HCT116 (cell line): ENCODE results near the gene ALDH5A1.

Experiments used
- POLR2A ChIP-seq: IDR thresholded peaks from 2 replicates; pipeline ENCODE4 v1.7.0; 2011; ENCODE audit warnings: borderline replicate concordance; ENCODE audit not compliant: insufficient read depth, insufficient read length; ENCODE audit errors: extremely low read depth
- POLR2AphosphoS5 ChIP-seq: IDR thresholded peaks from 2 replicates; pipeline ENCODE4 v1.6.1; 2011; ENCODE audit warnings: mild to moderate bottlenecking, low read depth, low read length, moderate library complexity
- SRF ChIP-seq: IDR thresholded peaks from 2 replicates; pipeline ENCODE4 v1.6.1; 2012; ENCODE audit warnings: low read depth
- YY1 ChIP-seq: IDR thresholded peaks from 2 replicates; pipeline ENCODE4 v1.6.1; 2011; ENCODE audit warnings: low read length, low read depth, moderate library complexity, mild to moderate bottlenecking; ENCODE audit not compliant: insufficient replicate concordance; ENCODE audit errors: extremely low read depth
- ZFX ChIP-seq: fragments of 450-650 bp; IDR thresholded peaks from 2 replicates; pipeline ENCODE4 v1.6.1; 2017
- TF ChIP-seq, protein P1 (sequence below), 3 experiments: fragments of 200-600 bp in 1 of 3; sonication (generic) in 1 of 3; IDR thresholded peaks in 2 of 3; conservative IDR thresholded peaks in 1 of 3; 2 replicates each; pipeline ENCODE4 v1.5.1; 2012 to 2017; ENCODE audit warnings: low read depth in 2 of 3, low read length in 2 of 3, antibody characterized with exemption in 1 of 3, borderline replicate concordance in 1 of 3, control low read depth in 1 of 3, mild to moderate bottlenecking in 1 of 3, mixed read lengths in 1 of 3, mixed run types in 1 of 3, moderate library complexity in 1 of 3; ENCODE audit not compliant: insufficient read depth in 1 of 3
- TF ChIP-seq, protein P2 (sequence below): IDR thresholded peaks from 2 replicates; pipeline ENCODE4 v1.6.1; 2012

DNA sequence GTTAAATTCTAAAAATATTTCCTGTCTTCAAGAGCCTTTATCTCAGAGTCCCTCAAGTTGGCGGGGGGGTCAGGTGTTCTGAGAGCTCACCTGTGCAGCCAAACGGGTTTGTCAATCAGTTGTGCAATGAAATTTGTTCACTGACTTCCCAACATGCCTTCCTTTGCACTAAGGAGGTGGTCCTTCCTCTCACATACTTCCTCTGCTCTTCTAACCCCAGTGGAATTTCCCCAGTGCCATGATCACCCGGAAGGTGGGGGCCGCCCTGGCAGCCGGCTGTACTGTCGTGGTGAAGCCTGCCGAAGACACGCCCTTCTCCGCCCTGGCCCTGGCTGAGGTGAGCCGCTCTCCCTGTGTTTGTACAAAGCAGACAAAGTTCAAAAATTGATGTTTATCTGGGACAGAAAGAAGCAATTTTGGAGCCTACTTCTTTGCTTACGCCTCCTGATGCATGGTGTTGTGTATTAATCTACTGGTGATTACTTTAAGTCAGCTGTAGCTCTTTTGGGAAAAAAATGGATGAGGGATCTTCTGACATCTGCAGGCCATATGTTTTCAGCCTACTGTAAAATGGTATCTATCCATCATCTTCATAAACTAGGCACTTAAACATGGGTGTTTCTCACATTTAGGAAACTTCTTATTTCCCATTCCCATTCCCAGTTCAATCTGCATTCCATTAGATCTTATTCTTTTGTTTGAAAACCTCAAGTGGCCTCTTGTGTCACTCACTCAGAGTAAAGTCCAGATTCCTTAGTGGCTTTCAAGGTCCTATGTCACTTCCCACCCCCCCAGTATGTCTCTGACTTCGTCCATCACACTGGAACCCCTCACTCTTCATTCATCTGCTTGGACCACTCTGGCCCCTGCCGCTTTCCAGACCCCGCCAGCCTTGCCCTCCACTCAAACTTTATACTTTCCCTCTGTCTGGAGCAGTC, 10.1 kb downstream of the ALDH5A1 start:
- no peak for TF ChIP-seq YY1
- TF ChIP-seq, protein P1, sequence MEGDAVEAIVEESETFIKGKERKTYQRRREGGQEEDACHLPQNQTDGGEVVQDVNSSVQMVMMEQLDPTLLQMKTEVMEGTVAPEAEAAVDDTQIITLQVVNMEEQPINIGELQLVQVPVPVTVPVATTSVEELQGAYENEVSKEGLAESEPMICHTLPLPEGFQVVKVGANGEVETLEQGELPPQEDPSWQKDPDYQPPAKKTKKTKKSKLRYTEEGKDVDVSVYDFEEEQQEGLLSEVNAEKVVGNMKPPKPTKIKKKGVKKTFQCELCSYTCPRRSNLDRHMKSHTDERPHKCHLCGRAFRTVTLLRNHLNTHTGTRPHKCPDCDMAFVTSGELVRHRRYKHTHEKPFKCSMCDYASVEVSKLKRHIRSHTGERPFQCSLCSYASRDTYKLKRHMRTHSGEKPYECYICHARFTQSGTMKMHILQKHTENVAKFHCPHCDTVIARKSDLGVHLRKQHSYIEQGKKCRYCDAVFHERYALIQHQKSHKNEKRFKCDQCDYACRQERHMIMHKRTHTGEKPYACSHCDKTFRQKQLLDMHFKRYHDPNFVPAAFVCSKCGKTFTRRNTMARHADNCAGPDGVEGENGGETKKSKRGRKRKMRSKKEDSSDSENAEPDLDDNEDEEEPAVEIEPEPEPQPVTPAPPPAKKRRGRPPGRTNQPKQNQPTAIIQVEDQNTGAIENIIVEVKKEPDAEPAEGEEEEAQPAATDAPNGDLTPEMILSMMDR (IDR thresholded peaks at IDR 0.05 in 2 of 3, conservative IDR thresholded peaks at IDR 0.05 in 1 of 3; ENCODE audit: borderline replicate concordance in 1 of 3, insufficient read depth in 1 of 3, low read depth in 2 of 3, low read length in 2 of 3), result no peak
- no peak for TF ChIP-seq ZFX
- TF ChIP-seq, protein P2, sequence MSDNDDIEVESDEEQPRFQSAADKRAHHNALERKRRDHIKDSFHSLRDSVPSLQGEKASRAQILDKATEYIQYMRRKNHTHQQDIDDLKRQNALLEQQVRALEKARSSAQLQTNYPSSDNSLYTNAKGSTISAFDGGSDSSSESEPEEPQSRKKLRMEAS, result no peak
- TF ChIP-seq POLR2A, result no peak
- TF ChIP-seq SRF, result no peak
- TF ChIP-seq POLR2AphosphoS5, result no peak
